ENCODE data around the gene INSL3. TPM values are rescaled to one million over a fixed set of nuclear protein-coding genes. Genes with fewer than 3 reads are reported as not detected.

INSL3 gene
- total and polyA plus RNA-seq, 2 of the 13 experiments (the other 11 are each of a cell fraction or from before 2014, with no cell fraction given): 0.30 TPM; not detected in 1

- TF ChIP-seq POLR2AphosphoS2 (IDR thresholded peaks at IDR 0.05; ENCODE audit: low read depth, low read length) (no peak), BCL3 (CRISPR knock-in tag; IDR thresholded peaks at IDR 0.05) (no peak), ZNF558 (CRISPR knock-in tag; IDR thresholded peaks at IDR 0.05; ENCODE audit: borderline replicate concordance) (no peak), KDM3A (CRISPR knock-in tag; IDR thresholded peaks at IDR 0.05; ENCODE audit: low read depth) (no peak), NBN (conservative IDR thresholded peaks at IDR 0.05) (no peak), SSRP1 (CRISPR knock-in tag; IDR thresholded peaks at IDR 0.05) (no peak), ARID5B (CRISPR knock-in tag; IDR thresholded peaks at IDR 0.05) (peak; percentile 86), ZHX1 (CRISPR knock-in tag; IDR thresholded peaks at IDR 0.05; ENCODE audit: low read depth) (no peak), ZNF256 (CRISPR knock-in tag; conservative IDR thresholded peaks at IDR 0.05) (no peak), ZBTB21 (CRISPR knock-in tag; IDR thresholded peaks at IDR 0.05) (peak; percentile 78; the same call in 1 of the 2 replicates), ZNF501 (CRISPR knock-in tag; IDR thresholded peaks at IDR 0.05) (no peak), ZNF234 (CRISPR knock-in tag; conservative IDR thresholded peaks at IDR 0.05) (no peak), KLF9 (CRISPR knock-in tag; IDR thresholded peaks at IDR 0.05; ENCODE audit: low read depth) (no peak), CTCF (CRISPR knock-in tag; IDR thresholded peaks at IDR 0.05) (no peak), STAT6 (CRISPR knock-in tag; IDR thresholded peaks at IDR 0.05; ENCODE audit: borderline replicate concordance) (no peak), ZNF468 (CRISPR knock-in tag; IDR thresholded peaks at IDR 0.05) (no peak), TAF15 (IDR thresholded peaks at IDR 0.05; ENCODE audit: low read depth, low read length, poor library complexity, severe bottlenecking) (no peak)
Measured at GRCh38 chr19:17797424-17798201, 23.7 kb downstream of the INSL3 start (continued).
